ENCODE data around the gene DLST. TPM values are rescaled to one million over a fixed set of nuclear protein-coding genes. Genes with fewer than 3 reads are reported as not detected.

DLST gene
- total RNA-seq, 4 donors from 2014 or later: 79.3 to 98.7 (median 87.8) TPM

GRCh38 chr14:74936151-74936550 is 54.4 kb downstream of the DLST start:
- H3K27me3 ChIP-seq: peaks cover 28% of the 10 kb centered on the region
- no peaks in the 10 kb centered on the region for H3K36me3 ChIP-seq
- no peak overlapping the region for H3K4me3 ChIP-seq
- WGBS, 2 donors (ENCODE audit: low coverage in 1 of 2): 80 to 100% methylated on average over 1 of the region's 11 CpGs
- H3K9me3 ChIP-seq: no peaks in the 10 kb centered on the region
- TF ChIP-seq EP300 (IDR thresholded peaks at IDR 0.05) (no peak), CTCF (IDR thresholded peaks at IDR 0.05) (no peak), POLR2AphosphoS5 (IDR thresholded peaks at IDR 0.05) (no peak), POLR2A (IDR thresholded peaks at IDR 0.05) (no peak)
- peaks cover 0 to 58% (median 31%) of the 10 kb centered on the region in 3 donors for H3K4me1 ChIP-seq
- H3K27ac ChIP-seq: no peak overlapping the region
- no peak for ATAC-seq

GRCh38 chr14:74936731-74937130 is 55.0 kb downstream of the DLST start:
- no peak overlapping the region for H3K27ac ChIP-seq
- H3K36me3 ChIP-seq: no peaks in the 10 kb centered on the region
- H3K9me3 ChIP-seq: no peaks in the 10 kb centered on the region
- H3K27me3 ChIP-seq: peaks cover 24% of the 10 kb centered on the region
- 87 to 93% methylated on average over 3 to 8 of the region's 8 CpGs for WGBS, 2 donors (ENCODE audit: low coverage in 1 of 2)
- ATAC-seq: no peak
- no peak for TF ChIP-seq POLR2A (IDR thresholded peaks at IDR 0.05)
- TF ChIP-seq EP300 (IDR thresholded peaks at IDR 0.05): no peak
- TF ChIP-seq POLR2AphosphoS5 (IDR thresholded peaks at IDR 0.05): no peak
- no peak for TF ChIP-seq CTCF (IDR thresholded peaks at IDR 0.05)
- H3K4me3 ChIP-seq: no peak overlapping the region
- peaks cover 0 to 64% (median 36%) of the 10 kb centered on the region in 3 donors for H3K4me1 ChIP-seq

- no peak for ATAC-seq
- H3K36me3 ChIP-seq: no peaks in the 10 kb centered on the region
- H3K4me3 ChIP-seq: no peak overlapping the region
- H3K9me3 ChIP-seq: no peaks in the 10 kb centered on the region
- no peak overlapping the region for H3K27ac ChIP-seq
- peaks cover 24% of the 10 kb centered on the region for H3K27me3 ChIP-seq
- peaks cover 0 to 65% (median 40%) of the 10 kb centered on the region in 3 donors for H3K4me1 ChIP-seq
- WGBS, 2 donors (ENCODE audit: low coverage in 1 of 2): 90% methylated on average over 1 of the region's 2 CpGs
- no peak for TF ChIP-seq POLR2A (IDR thresholded peaks at IDR 0.05)
- TF ChIP-seq POLR2AphosphoS5 (IDR thresholded peaks at IDR 0.05): no peak
- no peak for TF ChIP-seq EP300 (IDR thresholded peaks at IDR 0.05)
These were observed 55.5 kb downstream of the DLST start for GRCh38 chr14:74937171-74937570.

GRCh38 chr14:74938531-74939495 is 57.1 kb downstream of the DLST start:
- no peak for TF ChIP-seq POLR2A (IDR thresholded peaks at IDR 0.05)
- TF ChIP-seq CTCF (IDR thresholded peaks at IDR 0.05): no peak
- no peak for TF ChIP-seq POLR2AphosphoS5 (IDR thresholded peaks at IDR 0.05)
- TF ChIP-seq EP300 (IDR thresholded peaks at IDR 0.05): no peak
- H3K27ac ChIP-seq: peak overlapping the region in 3 of 4 donors; percentile 78 to 83 (median 82)
- H3K36me3 ChIP-seq: no peaks in the 10 kb centered on the region
- H3K9me3 ChIP-seq: no peaks in the 10 kb centered on the region
- H3K27me3 ChIP-seq: peaks cover 21% of the 10 kb centered on the region
- WGBS, 2 donors (ENCODE audit: low coverage in 1 of 2): 90 to 96% methylated on average over 5 to 6 of the region's 10 CpGs
- peaks cover 0 to 59% (median 45%) of the 10 kb centered on the region in 3 donors for H3K4me1 ChIP-seq
- H3K4me3 ChIP-seq: no peak overlapping the region
- no peak for ATAC-seq

GRCh38 chr14:74940956-74941565 is 59.3 kb downstream of the DLST start:
- ATAC-seq: no peak
- WGBS, 2 donors (ENCODE audit: low coverage in 1 of 2): 76 to 100% methylated on average over 1 to 8 of the region's 18 CpGs
- Histone ChIP-seq H3K36me3 (peaks cover 0 to 5% of the 10 kb centered on the region in 2 donors), H3K4me1 (peaks cover 0 to 44% (median 38%) of the 10 kb centered on the region in 3 donors), H3K4me3 (no peak overlapping the region), H3K9me3 (no peaks in the 10 kb centered on the region), H3K27ac (peak overlapping the region; percentile 10 to 82 (median 68)), H3K27me3 (peaks cover 2% of the 10 kb centered on the region)
- TF ChIP-seq CTCF (IDR thresholded peaks at IDR 0.05) (no peak), POLR2A (IDR thresholded peaks at IDR 0.05) (no peak), POLR2AphosphoS5 (IDR thresholded peaks at IDR 0.05) (no peak), EP300 (IDR thresholded peaks at IDR 0.05) (no peak)
